Activated B cell treated with CpG ODN at 0.5 μM for 24 hours (primary cell): ENCODE measurements around the gene GLCCI1. TPM values are rescaled to one million over a fixed set of nuclear protein-coding genes. Genes with fewer than 3 reads are reported as not detected.
A peak's percentile ranks its signal among the peaks of the same experiment; 100 is the strongest.

ENCODE experiments used
- ATAC-seq: fragments of 200-7000 bp; cut with Tn5 transposase; one replicate; pipeline ENCODE4 v1.10.0; 2021; ENCODE audit warnings: low read depth, mild to moderate bottlenecking, moderate library complexity
- CTCF ChIA-PET: fragments of 350-600 bp; sonication (Branson Sonifier 250); formaldehyde crosslinking; loops from one replicate; lab custom pipeline; 2021; ENCODE audit warnings: antibody characterized with exemption; lab: Charles Lee
- POLR2A ChIA-PET: fragments of 350-600 bp; sonication (Branson Sonifier 250); formaldehyde crosslinking; loops from one replicate; lab custom pipeline; 2021; ENCODE audit warnings: antibody characterized with exemption; lab: Charles Lee
- DNase-seq: peaks from one replicate; pipeline ENCODE4 v3.0.0; 2022
- H3K27ac Mint-ChIP-seq: one replicate; pipeline ENCODE4 v1.8.0; 2020; ENCODE audit warnings: mixed read lengths
- H3K27me3 Mint-ChIP-seq: one replicate; pipeline ENCODE4 v1.8.0; 2021; ENCODE audit warnings: mixed read lengths
- H3K36me3 Mint-ChIP-seq: one replicate; pipeline ENCODE4 v1.8.0; 2021; ENCODE audit warnings: low read depth, mixed read lengths
- H3K4me1 Mint-ChIP-seq: one replicate; pipeline ENCODE4 v1.8.0; 2021; ENCODE audit warnings: mixed read lengths
- H3K4me3 Mint-ChIP-seq: one replicate; pipeline ENCODE4 v1.8.0; 2020; ENCODE audit warnings: mild to moderate bottlenecking, mixed read lengths
- H3K9me3 Mint-ChIP-seq: one replicate; pipeline ENCODE4 v1.8.0; 2020; ENCODE audit warnings: mixed read lengths
- intact Hi-C: fragments of 100-400 bp; cut with micrococcal nuclease; formaldehyde crosslinking; loops from one replicate; pipeline ENCODE4 v1.15.1; 2024
- total RNA-seq: library from RNA; stranded (reverse); gene quantifications from 2 replicates; pipeline ENCODE4 v1.2.3, GENCODE V29; 2022
- TF ChIP-seq, protein P1 (sequence below): fragments of 200-600 bp; IDR thresholded peaks from one replicate; pipeline ENCODE4 v1.8.0; 2022; ENCODE audit warnings: antibody characterized with exemption, mild to moderate bottlenecking

The GLCCI1 gene
- total RNA-seq, 1 donor from 2014 or later: 37.4 TPM

DNA sequence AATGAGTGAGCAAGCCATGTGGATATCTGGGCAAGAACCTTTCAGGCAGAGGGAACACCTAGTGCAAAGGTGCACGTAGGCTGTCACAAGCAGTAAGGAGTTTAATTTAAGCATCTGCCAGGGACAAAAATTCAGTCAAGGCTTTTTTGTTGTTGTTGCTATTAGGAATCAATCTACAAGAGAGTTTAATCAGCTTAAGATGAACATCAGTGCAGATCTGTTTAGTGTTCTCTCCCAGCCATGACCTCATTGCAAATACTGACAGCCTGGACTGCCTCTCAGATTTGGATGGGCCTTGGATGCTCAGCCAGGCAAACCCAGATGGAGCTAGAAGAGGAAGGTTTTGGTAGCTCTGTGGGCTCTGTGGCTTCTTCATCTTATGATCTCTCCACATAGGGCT is 3.3 kb upstream of the GLCCI1 start:
- intact Hi-C loops: loop anchor here (5.0 kb wide), 2 partner anchors 708 to 1238 kb away; no protein-coding TSS in a partner anchor
- no peaks in the 10 kb centered on the region for H3K36me3 Mint-ChIP-seq
- TF ChIP-seq, protein P1, sequence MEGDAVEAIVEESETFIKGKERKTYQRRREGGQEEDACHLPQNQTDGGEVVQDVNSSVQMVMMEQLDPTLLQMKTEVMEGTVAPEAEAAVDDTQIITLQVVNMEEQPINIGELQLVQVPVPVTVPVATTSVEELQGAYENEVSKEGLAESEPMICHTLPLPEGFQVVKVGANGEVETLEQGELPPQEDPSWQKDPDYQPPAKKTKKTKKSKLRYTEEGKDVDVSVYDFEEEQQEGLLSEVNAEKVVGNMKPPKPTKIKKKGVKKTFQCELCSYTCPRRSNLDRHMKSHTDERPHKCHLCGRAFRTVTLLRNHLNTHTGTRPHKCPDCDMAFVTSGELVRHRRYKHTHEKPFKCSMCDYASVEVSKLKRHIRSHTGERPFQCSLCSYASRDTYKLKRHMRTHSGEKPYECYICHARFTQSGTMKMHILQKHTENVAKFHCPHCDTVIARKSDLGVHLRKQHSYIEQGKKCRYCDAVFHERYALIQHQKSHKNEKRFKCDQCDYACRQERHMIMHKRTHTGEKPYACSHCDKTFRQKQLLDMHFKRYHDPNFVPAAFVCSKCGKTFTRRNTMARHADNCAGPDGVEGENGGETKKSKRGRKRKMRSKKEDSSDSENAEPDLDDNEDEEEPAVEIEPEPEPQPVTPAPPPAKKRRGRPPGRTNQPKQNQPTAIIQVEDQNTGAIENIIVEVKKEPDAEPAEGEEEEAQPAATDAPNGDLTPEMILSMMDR: no peak
- DNase-seq (no peak), ATAC-seq (no peak)
- ChIA-PET CTCF (interaction anchor here (1.5 kb wide), 1 partner anchor 284 kb away, joined by 4 read pairs; no protein-coding TSS in a partner anchor), POLR2A (interaction anchor here (6.5 to 6.7 kb wide), 2 partner anchors 20 to 325 kb away, joined by 43 to 75 read pairs; partner anchors contain the start of gene UMAD1)
- H3K4me3 Mint-ChIP-seq: no peak overlapping the region
- H3K27ac Mint-ChIP-seq: no peak overlapping the region
- H3K27me3 Mint-ChIP-seq: no peaks in the 10 kb centered on the region
- H3K9me3 Mint-ChIP-seq: no peaks in the 10 kb centered on the region
- H3K4me1 Mint-ChIP-seq: peaks cover 29% of the 10 kb centered on the region

DNA sequence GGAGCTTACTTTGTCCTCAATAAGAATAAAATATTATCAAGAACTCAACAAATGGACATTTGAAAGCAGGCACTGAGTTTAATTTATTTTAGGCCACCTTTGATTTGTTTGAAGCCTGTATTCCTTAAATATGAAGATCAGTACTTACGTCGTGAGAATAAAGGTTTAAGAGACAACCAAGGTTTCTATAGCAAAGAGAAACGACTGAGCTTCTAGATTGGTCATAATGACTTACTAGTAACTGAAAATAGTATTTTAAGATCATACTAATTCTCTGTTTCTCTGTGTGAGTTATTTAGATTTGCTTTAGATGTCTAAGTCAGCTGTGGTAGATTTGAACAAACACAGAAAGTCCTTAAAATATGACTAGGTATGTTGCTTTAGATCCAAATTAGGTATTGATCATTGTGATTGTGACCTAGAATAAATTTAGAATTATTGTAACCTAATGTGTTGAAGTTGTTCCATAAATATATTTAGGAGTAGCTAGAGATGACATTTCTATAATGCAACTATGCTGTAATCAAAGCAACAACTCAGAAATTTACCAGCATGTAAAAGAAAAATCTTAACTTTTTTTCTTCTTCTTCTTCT is 2.4 kb upstream of the GLCCI1 start:
- Mint-ChIP-seq H3K27ac (no peak overlapping the region), H3K4me3 (no peak overlapping the region), H3K9me3 (no peaks in the 10 kb centered on the region), H3K27me3 (no peaks in the 10 kb centered on the region), H3K36me3 (no peaks in the 10 kb centered on the region), H3K4me1 (peaks cover 29% of the 10 kb centered on the region)
- TF ChIP-seq, protein P1: no peak
- intact Hi-C loops: loop anchor here (5.0 kb wide), 2 partner anchors 709 to 1239 kb away; no protein-coding TSS in a partner anchor
- ATAC-seq: no peak
- POLR2A ChIA-PET: interaction anchor here (2.7 to 6.7 kb wide), 3 partner anchors 21 to 325 kb away, joined by 14 to 75 read pairs (median 43); partner anchors contain the start of gene UMAD1
- CTCF ChIA-PET: interaction anchor here (0.8 to 1.5 kb wide), 2 partner anchors 223 to 285 kb away, joined by 4 read pairs; no protein-coding TSS in a partner anchor
- DNase-seq: no peak

DNA sequence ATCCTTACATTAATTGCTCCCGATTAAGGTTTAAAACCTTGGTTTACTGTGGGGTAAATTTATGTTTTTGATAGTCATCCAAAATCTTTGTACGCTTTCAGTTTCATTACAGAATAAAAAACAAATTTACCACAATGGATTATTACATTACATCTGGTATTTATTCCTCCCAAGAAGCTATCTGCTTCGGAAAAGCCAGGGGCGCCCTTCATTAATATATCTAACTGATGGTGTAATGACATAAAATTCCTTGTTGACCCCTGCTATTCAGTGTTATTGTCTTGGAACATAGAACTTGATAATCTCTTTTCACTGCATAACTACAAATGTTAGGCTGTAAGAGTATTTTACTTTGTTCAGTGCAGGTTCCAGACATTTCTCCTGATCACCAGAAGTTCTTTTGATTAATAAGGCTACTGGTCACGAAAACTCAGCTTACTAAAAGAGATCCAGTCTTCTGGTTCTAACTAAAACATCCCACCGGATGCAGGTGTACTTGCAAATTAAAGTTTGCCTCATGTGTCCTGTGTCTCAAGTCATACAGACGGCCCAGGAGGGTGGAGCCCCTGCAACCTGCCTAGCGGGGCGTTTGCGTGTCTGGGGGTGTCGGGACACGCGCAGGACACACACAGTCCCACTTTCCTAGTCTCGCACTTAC is 581 bp upstream of the GLCCI1 start:
- no peak for DNase-seq
- H3K9me3 Mint-ChIP-seq: no peaks in the 10 kb centered on the region
- ATAC-seq: no peak
- H3K27me3 Mint-ChIP-seq: no peaks in the 10 kb centered on the region
- H3K4me1 Mint-ChIP-seq: peaks cover 32% of the 10 kb centered on the region
- TF ChIP-seq, protein P1: no peak
- intact Hi-C loops: loop anchor here (1.0 to 5.0 kb wide), 14 partner anchors 23 to 1241 kb away; partner anchors contain the start of genes C1GALT1 and UMAD1
- H3K36me3 Mint-ChIP-seq: no peaks in the 10 kb centered on the region
- H3K27ac Mint-ChIP-seq: peak overlapping the region; percentile 96
- CTCF ChIA-PET: interaction anchor here (0.9 to 1.7 kb wide), 3 partner anchors 15 to 287 kb away, joined by 4 to 7 read pairs (median 6); no protein-coding TSS in a partner anchor
- POLR2A ChIA-PET: interaction anchor here (0.6 to 6.7 kb wide), 21 partner anchors 10 to 1520 kb away, joined by 3 to 75 read pairs (median 6); partner anchors contain the start of genes DAGLB and UMAD1
- peak overlapping the region; percentile 92 for H3K4me3 Mint-ChIP-seq

DNA sequence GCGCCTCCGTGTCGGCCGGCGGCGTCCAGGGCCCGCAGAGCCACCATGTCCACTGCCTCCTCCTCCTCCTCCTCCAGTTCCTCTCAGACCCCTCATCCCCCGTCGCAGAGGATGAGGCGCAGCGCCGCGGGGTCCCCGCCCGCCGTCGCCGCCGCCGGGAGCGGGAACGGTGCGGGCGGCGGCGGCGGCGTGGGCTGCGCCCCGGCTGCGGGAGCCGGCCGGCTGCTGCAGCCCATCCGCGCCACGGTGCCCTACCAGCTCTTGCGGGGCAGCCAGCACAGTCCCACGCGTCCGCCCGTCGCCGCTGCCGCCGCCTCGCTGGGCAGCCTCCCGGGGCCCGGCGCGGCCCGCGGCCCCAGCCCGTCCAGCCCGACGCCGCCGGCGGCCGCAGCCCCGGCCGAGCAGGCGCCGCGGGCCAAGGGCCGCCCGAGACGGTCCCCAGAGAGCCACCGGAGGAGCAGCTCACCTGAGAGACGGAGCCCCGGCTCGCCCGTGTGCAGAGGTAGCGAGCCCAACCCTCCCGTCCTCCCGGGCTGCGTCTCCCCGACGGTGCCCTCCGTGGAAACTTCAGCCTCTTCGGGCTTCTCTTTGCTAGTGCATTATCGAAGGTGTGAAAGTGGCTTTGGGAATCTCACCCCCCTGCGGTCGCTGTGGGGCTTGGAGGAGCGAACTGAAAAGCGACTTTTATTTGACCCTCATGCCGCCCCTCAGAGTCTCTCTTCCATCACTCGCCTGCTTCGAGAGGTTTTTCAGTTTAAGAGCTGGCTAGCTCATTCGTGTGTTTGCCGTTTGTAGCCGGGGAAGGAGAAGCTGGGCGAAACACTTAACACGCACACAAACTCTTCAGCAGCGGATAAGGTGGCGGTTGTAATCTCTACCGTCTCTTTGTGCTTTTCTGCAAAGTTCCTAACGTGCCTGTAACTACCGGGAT is 975 bp downstream of the GLCCI1 start:
- H3K9me3 Mint-ChIP-seq: no peaks in the 10 kb centered on the region
- H3K27ac Mint-ChIP-seq: peak overlapping the region; percentile 75
- intact Hi-C loops: loop anchor here (2.0 to 5.0 kb wide), 6 partner anchors 17 to 1242 kb away; no protein-coding TSS in a partner anchor
- peaks cover 32% of the 10 kb centered on the region for H3K4me1 Mint-ChIP-seq
- H3K36me3 Mint-ChIP-seq: no peaks in the 10 kb centered on the region
- ChIA-PET POLR2A (interaction anchor here (0.6 to 6.7 kb wide), 27 partner anchors 9 to 402 kb away, joined by 3 to 75 read pairs (median 4); partner anchors contain the start of gene UMAD1), CTCF (interaction anchor here (1.5 to 2.2 kb wide), 3 partner anchors 66 to 288 kb away, joined by 5 to 19 read pairs (median 5); no protein-coding TSS in a partner anchor)
- ATAC-seq: peak; percentile 1
- DNase-seq: peak; percentile 57
- H3K27me3 Mint-ChIP-seq: no peaks in the 10 kb centered on the region
- TF ChIP-seq, protein P1: no peak
- peak overlapping the region; percentile 92 for H3K4me3 Mint-ChIP-seq
